Left lobe of liver (tissue), 2 donors: ENCODE data around the gene ADCY9. TPM values are rescaled to one million over a fixed set of nuclear protein-coding genes. Genes with fewer than 3 reads are reported as not detected.

Experiments
- ATAC-seq: fragments of 200-7000 bp; cut with Tn5 transposase; one replicate; pipeline ENCODE4 v1.9.1; 2020; ENCODE audit warnings: mild to moderate bottlenecking, moderate library complexity
- DNase-seq: peaks from one replicate; pipeline ENCODE4 v3.0.0-alpha.2; 2020; ENCODE audit warnings: low spot score
- total RNA-seq: library from RNA; stranded (reverse); gene quantifications from one replicate; pipeline ENCODE4 v1.2.1, GENCODE V29; 2021
- donor health status: DM: no; HTN: no; CAD: no; lungs with moderate emphysema.
- donor health status: DM: no; HTN: yes; CAD: no.

The ADCY9 gene
- total RNA-seq, 1 donor from 2014 or later: 25.4 TPM

- ATAC-seq (no peak), DNase-seq (no peak)
Observed at GRCh38 chr16:4124535-4125294, 8.5 kb upstream of the ADCY9 start.

- DNase-seq: no peak
Observed at GRCh38 chr16:4123616-4124300, 7.5 kb upstream of the ADCY9 start.

GRCh38 chr16:4120176-4120575, 3.9 kb upstream of the ADCY9 start:
- ATAC-seq: no peak
- DNase-seq: no peak

More at GRCh38 chr16:4123616-4124300, 7.5 kb upstream of the ADCY9 start:
- no peak for ATAC-seq

GRCh38 chr16:4117250-4117578, 972 bp upstream of the ADCY9 start:
- DNase-seq (no peak), ATAC-seq (no peak)

GRCh38 chr16:4115949-4116318, 308 bp downstream of the ADCY9 start:
- DNase-seq (no peak), ATAC-seq (no peak)

- peak; percentile 54 for DNase-seq
- ATAC-seq: peak; percentile 38
Observed at GRCh38 chr16:4115209-4115948, 863 bp downstream of the ADCY9 start.

- DNase-seq: no peak
- ATAC-seq: no peak
Observed at GRCh38 chr16:4114257-4115208, 1.7 kb downstream of the ADCY9 start.

GRCh38 chr16:4113358-4114256, 2.6 kb downstream of the ADCY9 start:
- peak; percentile 61 for ATAC-seq
- DNase-seq: peak; percentile 57

- no peak for ATAC-seq
- DNase-seq: no peak
Observed at GRCh38 chr16:4111748-4112696, 4.2 kb downstream of the ADCY9 start.

- ATAC-seq: no peak
- DNase-seq: no peak
Observed at GRCh38 chr16:4110680-4111079, 5.6 kb downstream of the ADCY9 start.

GRCh38 chr16:4110065-4110464, 6.2 kb downstream of the ADCY9 start:
- DNase-seq: no peak
- ATAC-seq: no peak

- no peak for ATAC-seq
- DNase-seq: no peak
Observed at GRCh38 chr16:4109250-4109736, 6.9 kb downstream of the ADCY9 start.

- no peak for ATAC-seq
- DNase-seq: no peak
Observed at GRCh38 chr16:4106516-4106915, 9.7 kb downstream of the ADCY9 start.

GRCh38 chr16:4105848-4106247, 10.4 kb downstream of the ADCY9 start:
- DNase-seq: no peak

GRCh38 chr16:4103745-4104144, 12.5 kb downstream of the ADCY9 start:
- ATAC-seq (no peak), DNase-seq (no peak)

More at GRCh38 chr16:4105848-4106247, 10.4 kb downstream of the ADCY9 start:
- ATAC-seq: no peak

GRCh38 chr16:4101421-4102219, 14.6 kb downstream of the ADCY9 start:
- ATAC-seq: peak; percentile 87

GRCh38 chr16:4098501-4098900, 17.7 kb downstream of the ADCY9 start:
- no peak for ATAC-seq
- no peak for DNase-seq

More at GRCh38 chr16:4101421-4102219, 14.6 kb downstream of the ADCY9 start:
- no peak for DNase-seq
